ENCODE measurements around the gene GALP.
"Not testable (repeated sequence)": the region's sequence is repeated elsewhere in the genome, so short reads cannot be mapped to it uniquely, and the experiment has no call there.

Gene GALP

GRCh38 chr19:56193981-56194640 lies 18.3 kb downstream of the GALP start:
- DNase-seq = no peak

- not testable (repeated sequence) for DNase-seq
Measured at GRCh38 chr19:56197646-56198045, 21.8 kb downstream of the GALP start, which contains the start of gene ZSCAN5B. Gene ZSCAN5B (minus strand): TSS chr19:56197783. CDS start chr19:56193052, 4,731 bp downstream.

GRCh38 chr19:56199687-56200086 lies 23.9 kb downstream of the GALP start:
- no peak for DNase-seq

- DNase-seq = no peak
Measured at GRCh38 chr19:56201973-56202372, 26.2 kb downstream of the GALP start, which contains the start of gene ZSCAN5C. Gene ZSCAN5C (plus strand): TSS chr19:56202273. CDS start chr19:56205914, 3,641 bp downstream.

GRCh38 chr19:56207581-56207980 lies 31.8 kb downstream of the GALP start:
- not testable (repeated sequence) for DNase-seq

GRCh38 chr19:56209091-56209490 lies 33.3 kb downstream of the GALP start:
- DNase-seq = no peak

- not testable (repeated sequence) for DNase-seq
Measured at GRCh38 chr19:56210036-56210435, 34.2 kb downstream of the GALP start.

GRCh38 chr19:56211718-56212117 lies 35.9 kb downstream of the GALP start:
- DNase-seq = no peak

- no peak for DNase-seq
Measured at GRCh38 chr19:56217039-56217949, 41.5 kb downstream of the GALP start.

- no peak for DNase-seq
Measured at GRCh38 chr19:56218961-56219360, 43.2 kb downstream of the GALP start.

- not testable (repeated sequence) for DNase-seq
Measured at GRCh38 chr19:56221442-56221841, 45.6 kb downstream of the GALP start.

GRCh38 chr19:56221851-56222250 lies 46.0 kb downstream of the GALP start:
- no peak for DNase-seq

GRCh38 chr19:56222901-56223300 lies 47.1 kb downstream of the GALP start:
- no peak for DNase-seq

- DNase-seq = no peak
Measured at GRCh38 chr19:56223481-56223880, 47.7 kb downstream of the GALP start.
